ENCODE results near the gene CRLF2.
"Not testable (repeated sequence)": the region's sequence is repeated elsewhere in the genome, so short reads cannot be mapped to it uniquely, and the experiment has no call there.

The CRLF2 gene

GRCh38 chrX:1215123-1215823, 2.8 kb upstream of the CRLF2 start:
- no peak for DNase-seq (ENCODE audit: low read depth in 1 of 2, low spot score in 1 of 2)

- DNase-seq (ENCODE audit: low read depth in 1 of 2, low spot score in 1 of 2) = no peak
Measured at GRCh38 chrX:1213971-1214370, 1.5 kb upstream of the CRLF2 start.

GRCh38 chrX:1210844-1211243, 1.6 kb downstream of the CRLF2 start:
- DNase-seq (ENCODE audit: low read depth in 1 of 2, low spot score in 1 of 2) = no peak

GRCh38 chrX:1207496-1208025, 4.9 kb downstream of the CRLF2 start:
- DNase-seq (ENCODE audit: low read depth in 1 of 2, low spot score in 1 of 2) = no peak

- DNase-seq (ENCODE audit: low read depth in 1 of 2, low spot score in 1 of 2) = no peak
Measured at GRCh38 chrX:1205681-1206611, 6.5 kb downstream of the CRLF2 start.

GRCh38 chrX:1202251-1202650, 10.2 kb downstream of the CRLF2 start:
- no peak for DNase-seq (ENCODE audit: low read depth in 1 of 2, low spot score in 1 of 2)

- no peak for DNase-seq (ENCODE audit: low read depth in 1 of 2, low spot score in 1 of 2)
Measured at GRCh38 chrX:1196436-1196835, 16.0 kb downstream of the CRLF2 start.

- not testable (repeated sequence) for DNase-seq (ENCODE audit: low read depth in 1 of 2, low spot score in 1 of 2)
Measured at GRCh38 chrX:1192196-1192595, 20.3 kb downstream of the CRLF2 start.

- no peak for DNase-seq (ENCODE audit: low read depth in 1 of 2, low spot score in 1 of 2)
Measured at GRCh38 chrX:1190596-1191145, 21.8 kb downstream of the CRLF2 start.

GRCh38 chrX:1185561-1185960, 26.9 kb downstream of the CRLF2 start:
- DNase-seq (ENCODE audit: low read depth in 1 of 2, low spot score in 1 of 2) = no peak

- DNase-seq (ENCODE audit: low read depth in 1 of 2, low spot score in 1 of 2) = no peak
Measured at GRCh38 chrX:1182211-1182610, 30.2 kb downstream of the CRLF2 start.

- DNase-seq (ENCODE audit: low read depth in 1 of 2, low spot score in 1 of 2) = not testable (repeated sequence)
Measured at GRCh38 chrX:1181661-1182060, 30.8 kb downstream of the CRLF2 start.

- no peak for DNase-seq (ENCODE audit: low read depth in 1 of 2, low spot score in 1 of 2)
Measured at GRCh38 chrX:1181170-1181569, 31.3 kb downstream of the CRLF2 start.

- no peak for DNase-seq (ENCODE audit: low read depth in 1 of 2, low spot score in 1 of 2)
Measured at GRCh38 chrX:1178580-1179057, 33.8 kb downstream of the CRLF2 start.

- DNase-seq (ENCODE audit: low read depth in 1 of 2, low spot score in 1 of 2) = not testable (repeated sequence)
Measured at GRCh38 chrX:1176531-1177320, 35.7 kb downstream of the CRLF2 start.

- not testable (repeated sequence) for DNase-seq (ENCODE audit: low read depth in 1 of 2, low spot score in 1 of 2)
Measured at GRCh38 chrX:1174609-1175545, 37.6 kb downstream of the CRLF2 start.

GRCh38 chrX:1173435-1173834, 39.0 kb downstream of the CRLF2 start:
- DNase-seq (ENCODE audit: low read depth in 1 of 2, low spot score in 1 of 2) = not testable (repeated sequence)

- DNase-seq (ENCODE audit: low read depth in 1 of 2, low spot score in 1 of 2) = no peak
Measured at GRCh38 chrX:1172496-1172895, 40.0 kb downstream of the CRLF2 start.

- not testable (repeated sequence) for DNase-seq (ENCODE audit: low read depth in 1 of 2, low spot score in 1 of 2)
Measured at GRCh38 chrX:1171915-1172314, 40.5 kb downstream of the CRLF2 start.

- no peak for DNase-seq (ENCODE audit: low read depth in 1 of 2, low spot score in 1 of 2)
Measured at GRCh38 chrX:1170243-1170642, 42.2 kb downstream of the CRLF2 start.
